Stimulated activated CD8-positive, alpha-beta memory T cell treated with anti-CD3 and anti-CD28 coated beads, Interleukin-2, amount 100 ng/mL, for 48 hours (primary cell): Measurements from ENCODE around the gene PPA1.
A peak's percentile ranks its signal among the peaks of the same experiment; 100 is the strongest.
"Not testable (repeated sequence)": the region's sequence is repeated elsewhere in the genome, so short reads cannot be mapped to it uniquely, and the experiment has no call there.

Source experiments
- DNase-seq, 2 donors: peaks; one replicate each; pipeline ENCODE4 v3.0.0-alpha.2; 2020; ENCODE audit warnings: low read depth in 2 of 2

Gene PPA1

DNA sequence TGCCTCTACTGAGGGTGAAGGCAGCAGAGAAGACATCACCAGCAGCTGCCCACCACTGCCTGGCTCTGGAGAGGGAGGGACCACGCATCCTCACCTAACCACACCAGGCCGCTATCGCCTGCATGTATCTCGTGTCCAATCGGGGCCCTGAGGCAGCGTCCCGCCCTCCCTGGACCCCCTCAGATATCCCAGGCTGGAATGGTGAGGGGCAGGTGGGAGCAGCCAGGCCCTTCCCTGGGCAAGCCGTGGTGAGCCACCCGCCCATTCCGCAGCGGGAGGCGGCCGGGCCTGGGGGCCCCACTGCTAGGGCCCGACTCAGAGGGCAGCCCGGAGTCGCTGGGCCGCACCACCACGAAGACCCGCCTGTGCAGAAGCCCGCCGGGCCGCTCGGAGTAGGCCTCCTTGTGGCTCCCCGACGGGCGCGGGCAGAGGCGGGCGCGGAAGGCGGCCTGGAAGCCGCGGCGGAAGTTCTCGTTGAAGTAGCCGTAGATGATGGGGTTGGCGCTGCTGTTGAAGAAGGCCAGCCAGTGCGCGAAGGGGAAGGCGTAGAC is 21.6 kb upstream of the PPA1 start:
- DNase-seq, result no peak

DNA sequence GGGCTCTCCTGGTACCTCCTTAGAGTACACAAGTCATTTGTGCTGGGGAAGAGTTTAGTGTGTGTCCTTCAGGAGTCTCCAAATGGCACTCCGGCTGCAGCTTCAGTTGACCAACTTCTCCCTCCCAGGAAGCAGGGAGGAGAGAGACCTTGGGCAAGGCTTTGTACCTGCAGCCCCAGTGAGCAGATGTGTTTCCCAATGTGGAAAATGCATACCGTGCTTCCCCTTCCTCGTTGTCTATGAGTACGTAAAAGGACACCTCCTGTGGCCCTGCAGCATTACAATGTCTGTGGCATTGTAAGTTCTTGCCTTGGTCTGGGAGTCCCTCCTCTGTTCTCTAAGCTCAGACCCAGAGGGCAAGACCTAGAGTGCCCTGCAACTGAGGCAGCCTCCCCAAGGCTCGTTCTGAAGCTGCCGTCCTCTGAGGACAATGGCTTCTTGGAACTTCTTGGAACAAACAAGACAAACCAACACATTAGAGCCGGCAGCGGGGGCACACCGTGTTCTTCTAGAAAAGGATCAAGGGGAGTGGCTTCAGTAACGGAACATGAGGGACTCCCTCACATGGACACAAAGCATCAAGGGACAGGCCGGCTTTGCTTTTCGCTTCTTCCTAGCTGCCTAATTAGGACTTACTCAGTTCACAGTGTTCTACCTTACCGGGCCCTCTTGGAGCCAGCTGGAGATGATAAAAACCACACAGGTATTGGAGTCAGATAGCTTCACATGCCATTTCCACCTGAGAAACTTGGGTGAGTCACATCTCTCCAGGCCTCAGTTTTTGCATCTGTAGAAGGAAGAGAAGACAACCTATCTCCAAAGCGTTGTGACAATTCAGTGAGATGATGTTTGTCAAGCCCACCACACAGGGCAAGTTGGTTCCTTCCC is 20.9 kb upstream of the PPA1 start:
- no peak for DNase-seq

DNA sequence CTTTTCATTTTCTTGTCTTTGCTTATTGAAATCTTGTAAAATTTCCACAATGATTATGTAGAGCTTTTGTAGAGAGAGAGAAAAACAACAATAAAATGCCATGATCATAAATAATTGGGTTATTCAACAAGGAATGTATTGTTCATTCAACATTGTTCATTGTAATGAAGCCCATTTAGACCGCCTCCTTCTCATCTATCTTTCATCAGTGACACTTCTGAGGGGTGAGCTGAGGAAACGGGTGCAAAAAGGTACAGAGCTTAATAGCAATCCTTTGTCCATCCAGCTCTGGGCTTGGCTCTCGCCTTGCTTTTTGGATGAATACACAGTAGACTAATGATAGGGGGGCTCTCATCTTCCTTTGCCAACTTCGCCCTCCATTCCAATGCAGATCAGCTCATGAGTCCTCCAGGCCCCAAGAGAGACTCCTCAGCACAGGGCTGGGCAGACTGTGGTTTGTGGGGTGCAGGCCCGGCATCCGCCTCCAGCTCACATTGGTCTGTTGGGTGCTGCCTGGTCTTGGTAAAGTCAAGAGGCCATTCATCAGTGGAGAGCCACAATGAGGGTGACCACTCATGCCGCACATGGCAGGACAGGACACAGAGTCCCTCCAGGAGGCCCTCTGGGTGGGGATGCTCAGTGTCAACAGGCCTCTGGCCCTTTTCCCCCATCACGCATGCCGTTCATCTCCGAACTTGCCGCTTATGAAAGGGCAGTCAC is 17.9 kb upstream of the PPA1 start:
- DNase-seq, result no peak

DNA sequence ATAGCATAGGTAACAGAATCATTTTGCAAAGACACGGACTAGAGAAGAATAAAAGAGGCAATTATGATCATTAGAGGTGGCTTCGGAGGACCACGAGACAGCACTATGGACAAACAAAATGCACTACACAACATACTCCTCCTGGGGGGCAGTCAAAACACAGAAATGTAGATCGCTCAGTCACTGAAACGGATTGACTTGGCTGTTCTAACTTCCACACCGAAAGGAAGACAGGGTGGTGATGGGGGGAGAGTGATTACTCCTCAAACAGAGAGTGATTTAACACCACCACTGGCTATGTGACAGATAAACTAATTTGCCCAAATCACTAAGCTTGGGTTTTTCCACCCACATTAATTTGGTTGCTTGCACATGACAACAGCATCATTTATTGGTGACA is 14.1 kb upstream of the PPA1 start:
- no peak for DNase-seq

DNA sequence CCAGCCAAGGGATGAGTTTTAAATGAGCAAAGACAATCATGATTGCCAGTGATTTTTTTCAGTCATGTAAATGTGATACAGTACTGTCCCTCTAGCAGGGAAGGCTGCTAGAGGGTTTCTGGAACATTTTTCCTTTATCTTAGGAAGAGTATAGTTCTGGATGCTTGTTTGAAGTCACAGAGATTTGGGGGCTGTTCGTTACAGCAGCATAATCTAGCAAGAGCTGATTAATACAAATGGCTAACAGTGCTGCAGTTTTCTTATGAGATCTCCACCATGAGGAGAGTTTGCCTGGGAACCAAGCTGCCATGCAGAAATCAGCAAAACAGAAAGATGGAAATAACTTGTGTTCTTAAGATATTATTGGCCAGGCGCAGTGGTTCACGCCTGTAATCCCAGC is 7.9 kb upstream of the PPA1 start:
- DNase-seq, result no peak

DNA sequence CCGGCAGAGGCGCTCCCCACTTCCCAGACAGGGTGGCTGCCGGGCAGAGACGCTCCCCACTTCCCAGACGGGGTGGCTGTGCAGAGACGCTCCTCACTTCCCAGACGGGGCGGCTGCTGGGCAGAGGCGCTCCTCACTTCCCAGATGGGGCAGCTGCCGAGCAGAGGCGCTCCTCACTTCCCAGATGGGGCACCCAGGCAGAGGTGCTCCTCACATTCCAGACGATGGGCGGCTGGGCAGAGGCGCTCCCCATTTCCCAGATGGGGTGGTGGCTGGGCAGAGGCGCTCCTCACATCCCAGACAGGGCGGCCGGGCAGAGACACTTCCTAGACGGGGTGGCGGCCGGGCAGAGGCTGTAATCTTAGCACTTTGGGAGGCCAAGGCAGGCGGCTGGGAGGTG is 6.8 kb upstream of the PPA1 start:
- not testable (repeated sequence) for DNase-seq

DNA sequence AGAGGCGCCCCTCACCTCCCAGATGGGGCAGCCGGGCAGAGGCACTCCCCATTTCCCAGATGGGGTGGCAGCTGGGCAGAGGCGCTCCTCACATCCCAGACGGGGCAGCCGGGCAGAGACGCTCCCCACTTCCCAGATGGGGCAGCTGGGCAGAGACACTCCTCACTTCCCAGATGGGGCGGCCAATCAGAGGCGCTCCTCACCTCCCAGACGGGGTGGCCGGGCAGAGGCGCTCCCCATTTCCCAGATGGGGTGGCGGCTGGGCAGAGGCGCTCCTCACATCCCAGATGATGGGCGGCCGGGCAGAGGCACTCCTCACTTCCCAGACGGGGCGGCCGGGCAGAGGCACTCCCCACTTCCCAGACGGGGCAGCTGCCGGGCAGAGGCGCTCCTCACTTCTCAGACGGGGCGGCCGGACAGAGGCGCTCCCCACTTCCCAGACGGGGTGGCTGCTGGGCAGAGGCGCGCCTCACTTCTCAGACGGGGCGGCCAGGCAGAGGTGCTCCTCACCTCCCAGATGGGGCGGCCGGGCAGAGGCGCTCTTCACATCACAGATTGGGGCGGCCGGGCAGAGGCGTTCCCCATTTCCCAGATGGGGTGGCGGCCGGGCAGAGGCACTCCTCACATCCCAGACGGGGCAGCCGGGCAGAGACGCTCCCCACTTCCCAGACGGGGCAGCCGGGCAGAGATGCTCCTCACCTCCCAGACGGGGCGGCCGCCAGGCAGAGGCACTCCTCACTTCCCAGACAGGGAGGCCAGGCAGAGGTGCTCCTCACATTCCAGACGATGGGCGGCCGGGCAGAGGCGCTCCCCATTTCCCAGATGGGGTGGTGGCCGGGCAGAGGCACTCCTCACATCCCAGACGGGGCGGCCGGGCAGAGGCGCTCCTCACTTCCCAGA is 6.1 kb upstream of the PPA1 start:
- DNase-seq, result not testable (repeated sequence)

DNA sequence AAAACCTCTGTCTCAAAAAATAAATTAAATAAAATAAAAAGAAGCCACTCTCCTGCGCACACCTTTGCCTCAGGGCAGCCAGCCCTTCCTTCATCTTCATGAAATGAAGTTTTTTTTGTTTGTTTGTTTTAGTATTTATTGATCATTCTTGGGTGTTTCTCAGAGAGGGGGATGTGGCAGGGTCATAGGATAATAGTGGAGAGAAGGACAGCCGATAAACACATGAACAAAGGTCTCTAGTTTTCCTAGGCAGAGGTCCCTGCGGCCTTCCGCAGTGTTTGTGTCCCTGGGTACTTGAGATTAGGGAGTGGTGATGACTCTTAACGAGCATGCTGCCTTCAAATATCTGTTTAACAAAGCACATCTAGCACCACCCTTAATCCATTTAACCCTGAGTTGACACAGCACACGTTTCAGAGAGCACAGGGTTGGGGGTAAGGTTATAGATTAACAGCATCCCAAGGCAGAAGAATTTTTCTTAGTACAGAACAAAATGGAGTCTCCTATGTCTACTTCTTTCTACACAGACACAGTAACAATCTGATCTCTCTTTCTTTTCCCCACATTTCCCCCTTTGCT is 4.8 kb upstream of the PPA1 start:
- not testable (repeated sequence) for DNase-seq

DNA sequence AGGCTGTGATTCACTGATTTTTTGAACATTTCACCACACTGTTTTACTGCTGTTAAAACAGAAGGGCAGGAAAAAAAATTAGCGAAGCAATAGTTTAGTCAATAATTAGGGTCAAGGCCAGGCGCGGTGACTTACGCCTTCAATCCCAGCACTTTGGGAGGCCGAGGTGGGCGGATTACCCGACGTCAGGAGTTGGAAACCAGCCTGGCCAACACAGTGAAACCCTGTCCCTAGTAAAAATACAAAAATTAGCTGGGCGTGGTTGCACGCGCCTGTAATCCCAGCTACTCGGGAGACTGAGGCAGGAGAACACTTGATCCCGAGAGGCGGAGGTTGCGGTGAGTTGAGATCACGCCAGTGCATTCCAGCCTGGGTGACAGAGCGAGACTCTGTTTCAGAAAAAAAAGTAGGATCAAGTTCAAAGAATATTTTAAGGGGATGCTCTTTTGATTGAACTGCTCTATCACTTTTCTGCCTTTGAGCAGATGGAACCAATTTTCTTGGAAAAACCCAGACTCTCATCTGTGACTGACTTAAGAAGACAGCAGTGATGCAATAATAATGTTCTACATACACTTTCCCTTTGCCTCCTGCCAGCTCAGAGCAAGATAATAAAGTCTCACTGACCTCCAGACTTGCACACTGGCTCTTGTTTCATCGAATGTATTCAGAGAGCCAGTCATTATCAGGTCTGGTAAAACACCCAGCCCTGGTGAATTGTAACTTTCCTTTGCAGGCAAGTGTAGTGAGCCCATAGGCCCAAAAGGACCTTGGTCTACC is 1.6 kb upstream of the PPA1 start:
- DNase-seq, result no peak

DNA sequence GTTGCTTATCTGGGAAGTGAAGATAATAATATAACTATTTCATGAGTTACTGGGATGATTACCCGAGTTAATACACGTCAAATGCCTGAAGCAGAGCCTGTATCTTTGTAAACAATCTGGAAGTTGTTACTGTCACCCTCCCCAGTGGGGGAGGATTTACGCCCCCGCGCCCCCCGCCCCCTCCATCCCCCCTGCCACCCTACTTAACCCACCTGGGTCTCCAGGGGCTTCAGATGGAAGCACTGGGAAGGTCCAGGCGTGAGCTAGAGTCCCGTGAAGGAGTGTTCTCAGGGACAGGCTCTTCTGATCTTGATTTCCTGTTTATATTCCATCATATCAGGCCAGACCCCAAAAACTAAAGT is 691 bp upstream of the PPA1 start:
- no peak for DNase-seq

DNA sequence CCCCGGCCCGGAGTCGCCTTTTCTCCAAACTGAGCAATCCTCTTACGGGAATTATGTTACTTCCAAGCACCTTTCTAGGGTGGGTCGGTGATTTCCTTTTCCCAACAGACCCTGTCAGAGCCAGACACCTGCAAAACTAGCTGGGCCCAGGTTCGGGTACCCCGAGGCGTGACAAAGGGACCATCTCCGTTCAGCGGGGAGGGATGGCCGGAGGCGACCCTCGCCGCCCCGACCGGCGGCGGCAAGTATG is 445 bp downstream of the PPA1 start:
- peak in 1 of 2 donors; percentile 3 for DNase-seq

DNA sequence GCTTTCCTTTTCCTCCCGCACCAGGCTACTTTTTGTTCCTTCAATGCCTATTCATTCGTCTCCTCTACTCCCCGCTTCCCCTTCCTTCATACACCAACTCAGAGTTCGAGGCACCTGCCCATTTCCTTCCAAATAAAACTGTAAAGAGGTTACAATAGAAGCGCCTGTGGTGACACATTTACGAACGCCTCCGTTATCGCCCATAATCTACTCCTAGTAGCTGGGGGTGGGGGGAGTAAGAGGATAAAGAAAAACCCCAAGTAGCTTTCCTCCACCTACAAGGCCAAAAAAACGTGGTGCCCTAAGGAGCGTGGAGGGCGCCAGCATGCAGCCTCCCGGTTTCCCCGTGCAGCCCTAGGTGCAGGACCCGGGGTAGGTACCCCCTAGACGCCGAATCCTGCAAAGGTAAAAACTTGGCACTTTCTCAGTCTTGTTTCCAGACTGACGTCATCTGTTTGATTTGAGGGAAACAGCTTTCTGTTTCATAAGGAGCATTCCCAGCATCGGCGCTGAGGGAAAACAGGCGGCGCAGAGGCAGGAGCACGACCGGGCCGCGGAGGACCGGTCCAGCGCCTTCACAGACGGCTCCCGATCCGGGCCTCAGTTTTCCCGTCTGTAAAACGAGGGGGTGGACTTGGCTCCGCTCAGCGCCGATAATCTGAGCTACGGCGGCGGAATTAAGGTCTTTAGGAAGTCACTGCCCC is 922 bp downstream of the PPA1 start:
- DNase-seq, result peak; percentile 9 to 18

DNA sequence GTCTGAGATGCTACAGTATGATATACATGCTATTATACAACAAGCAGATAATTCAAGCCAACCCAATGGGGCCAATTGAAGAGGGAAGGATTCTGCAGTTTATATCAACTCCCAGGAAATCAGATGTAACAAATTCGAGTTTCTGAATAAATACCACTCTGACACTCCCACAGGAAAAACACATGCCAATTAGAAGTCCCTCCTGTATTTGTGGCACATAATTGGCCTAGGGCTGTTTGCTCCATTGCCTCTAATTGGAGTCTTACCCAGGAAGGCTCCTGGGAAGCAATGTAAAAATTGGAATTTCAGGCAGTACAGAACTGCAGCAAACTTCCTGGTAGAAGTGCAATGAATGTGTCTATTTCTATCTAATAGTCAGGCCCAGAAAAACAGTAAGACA is 4.7 kb downstream of the PPA1 start:
- no peak for DNase-seq

DNA sequence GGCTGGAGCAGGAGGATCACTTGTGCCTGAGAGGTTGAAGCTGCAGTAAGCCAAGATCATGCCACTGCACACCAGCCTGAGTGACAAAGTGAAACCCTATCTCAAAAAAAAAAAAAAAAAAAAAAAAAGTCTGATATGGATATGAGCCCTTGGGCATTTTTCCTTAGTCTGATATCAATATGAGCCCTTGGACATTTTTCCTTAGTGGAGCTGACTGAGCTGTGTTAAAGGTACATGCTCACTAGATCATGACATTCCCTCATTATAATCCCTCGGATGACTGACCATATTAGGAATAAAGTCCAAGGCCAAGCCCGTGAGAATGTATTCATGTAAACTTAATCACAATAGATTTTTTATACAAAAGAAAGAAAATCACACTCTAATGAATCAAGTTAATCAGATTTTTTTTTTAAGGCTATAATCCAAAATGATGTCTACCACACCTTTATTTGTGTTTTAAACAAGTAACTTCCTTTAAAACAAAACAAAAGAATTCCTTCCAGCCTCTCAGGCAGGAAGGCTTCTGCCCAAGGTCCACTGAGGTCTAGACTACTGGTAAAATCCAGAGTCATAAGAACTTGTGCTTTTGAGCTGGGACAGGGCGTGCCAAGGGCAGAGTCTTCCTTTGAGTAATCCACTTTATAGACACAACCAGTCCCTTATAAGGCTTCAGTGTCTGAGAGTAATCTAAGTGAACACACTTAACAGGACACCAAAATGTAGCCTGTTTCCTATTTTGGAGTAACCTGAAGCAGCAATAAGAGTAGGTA is 5.5 kb downstream of the PPA1 start:
- DNase-seq, result no peak

DNA sequence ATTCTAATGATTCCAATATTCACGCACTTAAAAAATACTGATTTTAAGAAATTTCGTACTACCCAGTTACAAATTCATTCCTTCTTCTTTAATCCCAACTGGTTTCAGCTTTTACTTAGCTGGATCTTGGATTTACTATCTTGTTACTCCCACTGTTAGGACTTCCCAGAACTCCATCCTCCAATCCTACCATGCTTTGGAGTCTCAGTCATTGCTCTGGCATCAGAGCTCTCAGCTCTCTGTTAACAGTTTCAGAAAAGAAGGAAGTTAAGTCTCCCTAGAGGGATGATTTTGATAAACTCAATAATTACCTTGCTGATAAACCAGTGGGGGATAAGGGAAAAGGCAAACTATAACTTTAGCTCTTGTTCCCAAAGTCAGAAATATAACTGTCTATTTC is 9.5 kb downstream of the PPA1 start:
- no peak for DNase-seq

DNA sequence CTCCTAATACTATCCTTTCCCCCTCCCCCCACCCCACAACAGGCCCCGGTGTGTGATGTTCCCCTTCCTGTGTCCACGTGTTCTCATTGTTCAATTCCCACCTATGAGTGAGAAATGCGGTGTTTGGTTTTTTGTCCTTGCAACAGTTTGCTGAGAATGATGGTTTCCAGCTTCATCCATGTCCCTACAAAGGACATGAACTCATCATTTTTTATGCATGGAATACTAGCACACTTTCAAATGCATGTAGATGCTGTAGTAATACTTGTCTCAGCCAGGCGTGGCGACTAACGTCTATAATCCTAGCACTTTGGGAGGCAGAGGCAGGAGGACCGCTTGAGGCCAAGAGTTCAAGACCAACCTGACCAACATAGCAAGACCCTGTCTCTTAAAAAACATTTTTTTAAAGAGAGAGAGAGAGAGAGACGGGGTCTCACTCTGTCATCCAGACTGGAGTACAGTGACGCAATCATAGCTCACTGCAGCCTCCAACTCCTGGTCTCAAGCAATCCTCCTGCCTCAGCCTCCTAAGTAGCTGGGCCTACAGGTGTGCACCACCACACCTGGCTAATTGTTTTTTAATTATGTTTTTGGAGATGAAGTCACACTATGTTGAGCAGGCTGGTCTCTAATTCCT is 10.3 kb downstream of the PPA1 start:
- not testable (repeated sequence) for DNase-seq

DNA sequence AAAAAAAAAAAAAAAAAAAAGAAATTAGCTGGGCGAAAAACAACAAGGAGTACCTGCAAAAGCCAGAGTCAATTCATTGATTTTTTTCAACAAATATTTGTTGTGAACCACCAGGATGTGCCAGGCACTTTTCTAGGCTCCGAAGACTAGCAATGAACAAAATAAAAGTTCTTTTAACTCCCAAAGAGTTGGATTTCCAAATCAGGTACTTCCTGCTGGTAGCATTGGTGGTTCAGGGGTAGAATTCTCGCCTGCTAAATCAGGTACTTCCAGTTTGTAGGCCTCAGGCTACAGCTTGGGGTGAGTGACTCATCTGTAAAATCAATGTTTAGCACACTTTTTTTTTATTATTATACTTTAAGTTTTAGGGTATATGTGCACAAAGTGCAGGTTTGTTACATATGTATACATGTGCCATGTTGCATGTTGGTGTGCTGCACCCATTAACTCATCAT is 10.9 kb downstream of the PPA1 start:
- DNase-seq, result no peak

DNA sequence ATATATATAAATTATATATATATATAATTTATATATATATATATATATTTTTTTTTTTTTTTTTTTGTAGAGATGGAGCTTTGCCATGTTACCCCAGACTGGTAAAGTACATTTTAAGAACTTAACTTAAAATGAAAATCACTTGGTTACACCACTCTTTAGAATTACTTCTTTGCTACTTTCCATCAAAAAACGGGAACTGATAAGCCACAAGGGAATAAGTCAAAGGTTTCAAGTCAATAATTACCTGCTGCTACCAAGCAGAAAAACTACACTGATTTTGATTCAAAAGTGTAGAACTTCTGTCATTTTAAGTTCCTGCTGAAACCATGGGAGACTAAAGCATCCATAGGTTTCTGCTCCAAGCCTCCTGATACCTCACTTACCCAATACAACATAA is 12.2 kb downstream of the PPA1 start:
- DNase-seq, result no peak

DNA sequence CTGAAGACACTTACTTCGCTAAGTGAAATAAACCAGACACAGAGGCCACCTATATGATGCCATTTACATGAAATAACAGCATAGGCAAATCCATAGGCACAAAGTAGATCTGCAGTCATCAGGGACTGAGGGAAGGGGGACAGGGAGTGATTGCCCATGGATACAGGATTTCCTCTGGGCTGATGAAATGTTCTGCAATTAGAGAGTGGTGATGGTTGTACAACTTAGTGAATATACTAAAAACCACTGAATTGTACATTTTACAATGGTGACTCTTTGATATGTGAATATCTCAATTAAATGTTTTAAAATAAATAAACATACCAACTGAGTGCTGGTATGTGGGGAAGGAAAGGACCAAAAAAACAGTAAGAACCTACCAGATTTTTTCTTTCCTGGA is 20.4 kb downstream of the PPA1 start:
- DNase-seq, result no peak
